Measurements from ENCODE around the gene SORCS2. TPM values are rescaled to one million over a fixed set of nuclear protein-coding genes. Genes with fewer than 3 reads are reported as not detected.

The SORCS2 gene
- total and polyA plus RNA-seq, 2 donors (not counting 1 experiment from before 2014, with no cell fraction given) = not detected

DNA sequence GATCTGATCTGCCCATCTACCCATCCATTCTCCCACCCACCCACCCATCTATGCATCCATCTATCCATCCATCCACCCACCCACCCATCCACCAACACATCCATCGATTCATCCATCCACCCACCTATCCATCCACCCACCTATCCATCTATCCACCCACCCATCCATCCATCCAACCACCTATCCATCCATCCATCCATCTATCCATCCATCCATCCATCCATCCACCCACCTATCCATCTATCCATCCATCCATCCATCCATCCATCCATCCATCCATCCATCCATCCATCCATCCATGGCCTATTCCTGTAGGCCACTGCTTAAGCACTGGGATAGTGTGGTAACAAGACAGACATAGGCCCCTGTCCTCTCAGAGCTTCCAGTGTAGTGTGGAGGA, 69.8 kb downstream of the SORCS2 start:
- no peaks in the 10 kb centered on the region for H4K20me1 ChIP-seq (ENCODE audit: control insufficient read depth, insufficient read depth, low read length, poor library complexity, severe bottlenecking)
- no peak overlapping the region for H3K4me2 ChIP-seq (replicated peaks; ENCODE audit: low read depth, low read length, poor library complexity, severe bottlenecking)
- H2AFZ ChIP-seq (ENCODE audit: insufficient read depth, low read depth, low read length, poor library complexity, severe bottlenecking) = no peak overlapping the region
- DNase-seq (no peak), ATAC-seq (ENCODE audit: low read depth) (no peak)
- TF ChIP-seq, protein P1, sequence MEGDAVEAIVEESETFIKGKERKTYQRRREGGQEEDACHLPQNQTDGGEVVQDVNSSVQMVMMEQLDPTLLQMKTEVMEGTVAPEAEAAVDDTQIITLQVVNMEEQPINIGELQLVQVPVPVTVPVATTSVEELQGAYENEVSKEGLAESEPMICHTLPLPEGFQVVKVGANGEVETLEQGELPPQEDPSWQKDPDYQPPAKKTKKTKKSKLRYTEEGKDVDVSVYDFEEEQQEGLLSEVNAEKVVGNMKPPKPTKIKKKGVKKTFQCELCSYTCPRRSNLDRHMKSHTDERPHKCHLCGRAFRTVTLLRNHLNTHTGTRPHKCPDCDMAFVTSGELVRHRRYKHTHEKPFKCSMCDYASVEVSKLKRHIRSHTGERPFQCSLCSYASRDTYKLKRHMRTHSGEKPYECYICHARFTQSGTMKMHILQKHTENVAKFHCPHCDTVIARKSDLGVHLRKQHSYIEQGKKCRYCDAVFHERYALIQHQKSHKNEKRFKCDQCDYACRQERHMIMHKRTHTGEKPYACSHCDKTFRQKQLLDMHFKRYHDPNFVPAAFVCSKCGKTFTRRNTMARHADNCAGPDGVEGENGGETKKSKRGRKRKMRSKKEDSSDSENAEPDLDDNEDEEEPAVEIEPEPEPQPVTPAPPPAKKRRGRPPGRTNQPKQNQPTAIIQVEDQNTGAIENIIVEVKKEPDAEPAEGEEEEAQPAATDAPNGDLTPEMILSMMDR (IDR thresholded peaks at IDR 0.05) = no peak
- TF ChIP-seq EZH2 (IDR thresholded peaks at IDR 0.05; ENCODE audit: borderline replicate concordance, insufficient read depth, low read depth, low read length, poor library complexity, severe bottlenecking) = no peak
- H3K36me3 ChIP-seq (replicated peaks in 1 of 2; ENCODE audit: control extremely low read depth in 1 of 2, control insufficient read depth in 1 of 2, extremely low read depth in 1 of 2, insufficient read depth in 2 of 2, low read length in 1 of 2) = no peaks in the 10 kb centered on the region
- no peaks in the 10 kb centered on the region for H3K4me1 ChIP-seq (ENCODE audit: control insufficient read depth in 2 of 2, insufficient read depth in 2 of 2, low read length in 2 of 2)
- CTCF ChIA-PET = no interaction called here
- intact Hi-C loops (cut with micrococcal nuclease) = no loop called here
- Mint-ChIP-seq H3K9me3 (ENCODE audit: insufficient read depth) (no peaks in the 10 kb centered on the region), H3K4me1 (no peaks in the 10 kb centered on the region), H3K4me3 (no peak overlapping the region), H3K27me3 (peaks cover 6% of the 10 kb centered on the region), H3K27ac (no peak overlapping the region)
- peaks cover 0 to 17% (median 0%) of the 10 kb centered on the region in 3 donors for H3K9me3 ChIP-seq (ENCODE audit: control extremely low read depth in 1 of 3, control insufficient read depth in 2 of 3, insufficient read depth in 1 of 3, low read length in 2 of 3)
- H3K9ac ChIP-seq (ENCODE audit: low read length) = no peak overlapping the region
- no peak overlapping the region for H3K4me3 ChIP-seq (ENCODE audit: control extremely low read depth in 1 of 5, extremely low read depth in 1 of 5, insufficient read depth in 1 of 5, low read depth in 2 of 5, low read length in 4 of 5)
- H3K27ac ChIP-seq (ENCODE audit: low read length in 2 of 2) = no peak overlapping the region
- no peaks in the 10 kb centered on the region for H3K27me3 ChIP-seq (replicated peaks in 1 of 4; ENCODE audit: control extremely low read depth in 1 of 4, control insufficient read depth in 3 of 4, insufficient read depth in 4 of 4, low read length in 3 of 4)
- POLR2A ChIA-PET = no interaction called here
- no peaks in the 10 kb centered on the region for H3K79me2 ChIP-seq (ENCODE audit: control insufficient read depth, insufficient read depth, low read length)
- 78% methylated on average over 1 of the region's 1 CpG for WGBS (ENCODE audit: insufficient coverage)

DNA sequence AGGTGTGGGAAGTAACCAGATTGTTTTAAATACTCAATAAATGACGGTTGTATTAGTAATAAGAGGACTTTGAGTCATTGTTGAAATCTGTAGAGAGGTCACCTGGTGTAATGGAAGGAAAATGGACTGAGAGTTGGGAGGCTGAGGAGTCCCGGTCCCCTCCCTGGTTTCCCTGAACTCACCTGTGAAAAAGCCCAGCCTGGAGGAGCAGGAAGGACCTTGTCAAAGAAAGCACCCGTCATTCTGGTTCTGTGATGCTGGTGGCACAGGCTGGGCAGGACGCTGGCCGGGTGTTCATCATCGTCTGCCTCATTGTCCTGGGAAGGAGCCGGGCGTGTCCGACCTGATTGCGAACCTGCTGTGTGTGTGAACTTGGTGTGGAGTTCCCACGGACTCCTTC, 70.8 kb downstream of the SORCS2 start:
- H3K4me2 ChIP-seq (replicated peaks; ENCODE audit: low read depth, low read length, poor library complexity, severe bottlenecking) = no peak overlapping the region

More for the DNA sequence above, 70.8 kb downstream of the SORCS2 start:
- no peaks in the 10 kb centered on the region for H3K9me3 Mint-ChIP-seq (ENCODE audit: insufficient read depth)
- no peaks in the 10 kb centered on the region for H3K79me2 ChIP-seq (ENCODE audit: control insufficient read depth, insufficient read depth, low read length)
- TF ChIP-seq EZH2 (IDR thresholded peaks at IDR 0.05; ENCODE audit: borderline replicate concordance, insufficient read depth, low read depth, low read length, poor library complexity, severe bottlenecking) = no peak
- TF ChIP-seq, protein P1 (IDR thresholded peaks at IDR 0.05) = no peak
- DNase-seq (no peak), ATAC-seq (ENCODE audit: low read depth) (no peak)
- no peak overlapping the region for H3K4me3 Mint-ChIP-seq
- no peak overlapping the region for H2AFZ ChIP-seq (ENCODE audit: insufficient read depth, low read depth, low read length, poor library complexity, severe bottlenecking)
- ChIA-PET POLR2A (no interaction called here), CTCF (no interaction called here)
- WGBS (ENCODE audit: insufficient coverage) = 86% methylated on average over 11 of the region's 11 CpGs
- no peaks in the 10 kb centered on the region for H3K4me1 ChIP-seq (ENCODE audit: control insufficient read depth in 2 of 2, insufficient read depth in 2 of 2, low read length in 2 of 2)
- H3K4me3 ChIP-seq (ENCODE audit: control extremely low read depth in 1 of 5, extremely low read depth in 1 of 5, insufficient read depth in 1 of 5, low read depth in 2 of 5, low read length in 4 of 5) = no peak overlapping the region
- H3K27ac ChIP-seq (ENCODE audit: low read length in 2 of 2) = no peak overlapping the region
- peaks cover 0 to 17% (median 0%) of the 10 kb centered on the region in 3 donors for H3K9me3 ChIP-seq (ENCODE audit: control extremely low read depth in 1 of 3, control insufficient read depth in 2 of 3, insufficient read depth in 1 of 3, low read length in 2 of 3)
- peaks cover 6% of the 10 kb centered on the region for H3K27me3 Mint-ChIP-seq
- intact Hi-C loops (cut with micrococcal nuclease) = no loop called here
- no peak overlapping the region for H3K9ac ChIP-seq (ENCODE audit: low read length)
- H4K20me1 ChIP-seq (ENCODE audit: control insufficient read depth, insufficient read depth, low read length, poor library complexity, severe bottlenecking) = no peaks in the 10 kb centered on the region
- H3K4me1 Mint-ChIP-seq = no peaks in the 10 kb centered on the region
- no peaks in the 10 kb centered on the region for H3K36me3 ChIP-seq (replicated peaks in 1 of 2; ENCODE audit: control extremely low read depth in 1 of 2, control insufficient read depth in 1 of 2, extremely low read depth in 1 of 2, insufficient read depth in 2 of 2, low read length in 1 of 2)
- H3K27me3 ChIP-seq (replicated peaks in 1 of 4; ENCODE audit: control extremely low read depth in 1 of 4, control insufficient read depth in 3 of 4, insufficient read depth in 4 of 4, low read length in 3 of 4) = no peaks in the 10 kb centered on the region
- no peak overlapping the region for H3K27ac Mint-ChIP-seq
